ENCODE results near the gene SMIM1. TPM values are rescaled to one million over a fixed set of nuclear protein-coding genes. Genes with fewer than 3 reads are reported as not detected.
"Not testable (repeated sequence)": the region's sequence is repeated elsewhere in the genome, so short reads cannot be mapped to it uniquely, and the experiment has no call there.

The SMIM1 gene
- total RNA-seq (10 to 100 TPM in 1 of 2 donors, under 1 TPM in 1; 0.99 to 10.1 TPM), polyA plus RNA-seq (ENCODE audit: insufficient read length in 2 of 2) (1 to 10 TPM; 2.8 to 3.7 TPM)
- long read RNA-seq, donor 1, partial matches to known transcripts, result 0 of 3 reads
- long read RNA-seq, donor 1, other reads (novel, unspliced or antisense), result 0 of 3 reads
- long read RNA-seq, donor 2, partial matches to known transcripts, result 0 of 3 reads
- long read RNA-seq, donor 2, other reads (novel, unspliced or antisense), result 0 of 3 reads
- long read RNA-seq, donor 3, partial matches to known transcripts, result 0 of 1 reads
- long read RNA-seq, donor 3, other reads (novel, unspliced or antisense), result 0 of 1 reads
- long read RNA-seq, donor 4, partial matches to known transcripts, result 0 of 4 reads
- long read RNA-seq, donor 4, other reads (novel, unspliced or antisense), result 0 of 4 reads

GRCh38 chr1:3772715-3773571 lies at the start of gene SMIM1:
Gene SMIM1, plus strand, starts transcription at chr1:3772749. Its CDS starts 2,625 bp downstream, at chr1:3775374.
- H3K36me3 ChIP-seq (ENCODE audit: control insufficient read depth, insufficient read depth, low read length), result peaks cover 33% of the 10 kb centered on the region
- peaks cover 50% of the 10 kb centered on the region for H3K4me1 ChIP-seq (ENCODE audit: control insufficient read depth, insufficient read depth, low read length)
- DNase-seq (ENCODE audit: low read depth in 4 of 6, low spot score in 6 of 6), result peak in 1 of 6 donors; percentile 11
- peak within 1 kb of the TSS; percentile 26 for H3K4me3 ChIP-seq (ENCODE audit: low read depth, low read length)
- no peaks in the 10 kb centered on the region for H3K9me3 ChIP-seq (ENCODE audit: control insufficient read depth, insufficient read depth, low read length)
- no peaks in the 10 kb centered on the region for H3K27me3 ChIP-seq (ENCODE audit: control insufficient read depth, insufficient read depth, low read length)
- whole genome bisulfite sequencing (ENCODE audit: insufficient coverage), result 22% methylated on average over 54 of the region's 55 CpGs
- no peak within 1 kb of the TSS for H3K27ac ChIP-seq (ENCODE audit: low read depth, low read length)

DNA sequence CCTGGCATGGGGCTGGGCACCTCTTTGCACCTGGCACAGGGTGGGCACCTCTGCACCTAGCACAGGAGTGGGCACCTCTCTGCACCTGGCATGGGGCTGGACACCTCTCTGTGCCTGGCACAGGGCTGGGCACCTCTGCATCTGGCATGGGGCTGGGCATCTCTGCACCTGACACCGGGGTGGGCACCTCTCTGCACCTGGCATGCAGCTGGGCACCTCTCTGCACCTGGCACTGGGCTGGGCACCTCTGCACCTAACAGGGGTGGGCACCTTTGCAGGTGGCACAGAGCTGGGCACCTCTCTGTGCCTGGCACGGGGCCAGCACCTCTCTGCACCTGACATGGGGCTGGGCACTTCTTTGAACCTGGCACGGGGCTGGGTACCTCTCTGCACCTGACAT lies 49.7 kb upstream of the SMIM1 start:
- no peak for DNase-seq (ENCODE audit: low read depth in 4 of 6, low spot score in 6 of 6)
- 65% methylated on average over 3 of the region's 3 CpGs for WGBS (ENCODE audit: insufficient coverage)
- Histone ChIP-seq H3K27me3 (ENCODE audit: control insufficient read depth, insufficient read depth, low read length) (peaks cover 3% of the 10 kb centered on the region), H3K9me3 (ENCODE audit: control insufficient read depth, insufficient read depth, low read length) (no peaks in the 10 kb centered on the region), H3K4me3 (ENCODE audit: low read depth, low read length) (no peak overlapping the region), H3K36me3 (ENCODE audit: control insufficient read depth, insufficient read depth, low read length) (no peaks in the 10 kb centered on the region), H3K27ac (ENCODE audit: low read depth, low read length) (no peak overlapping the region), H3K4me1 (ENCODE audit: control insufficient read depth, insufficient read depth, low read length) (peaks cover 43% of the 10 kb centered on the region)

DNA sequence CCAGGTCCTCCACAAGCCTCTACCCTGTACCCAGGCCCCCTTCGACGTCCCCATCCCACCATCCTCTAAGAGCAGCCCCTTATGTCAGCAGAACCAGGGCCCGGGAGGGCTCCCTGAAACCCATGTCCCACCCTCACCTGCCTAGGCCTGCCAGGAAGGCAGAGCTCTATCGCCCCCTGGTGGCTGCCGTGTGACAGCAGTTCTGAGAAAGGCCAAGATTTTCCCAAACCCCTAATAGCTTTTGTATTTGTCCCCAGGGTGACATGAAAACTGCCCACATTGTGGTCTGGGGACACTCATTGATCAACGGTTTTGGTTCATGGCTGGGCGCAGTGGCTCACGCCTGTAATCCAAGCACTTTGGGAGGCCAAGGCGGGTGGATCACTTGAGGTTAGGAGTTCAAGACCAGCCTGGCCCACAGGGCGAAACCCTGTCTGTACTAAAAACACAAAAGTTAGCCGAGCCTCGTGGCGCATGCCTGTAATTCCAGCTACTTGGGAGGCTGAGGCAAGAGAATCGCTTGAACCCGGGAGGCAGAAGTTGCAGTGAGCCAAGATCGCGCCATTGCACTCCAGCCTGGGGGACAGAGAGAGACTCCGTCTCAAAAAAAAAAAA lies 48.0 kb upstream of the SMIM1 start:
- peaks cover 26% of the 10 kb centered on the region for H3K4me1 ChIP-seq (ENCODE audit: control insufficient read depth, insufficient read depth, low read length)
- peak in 4 of 6 donors; percentile 33 to 87 (median 66) for DNase-seq (ENCODE audit: low read depth in 4 of 6, low spot score in 6 of 6)
- H3K36me3 ChIP-seq (ENCODE audit: control insufficient read depth, insufficient read depth, low read length); H3K27me3 ChIP-seq (ENCODE audit: control insufficient read depth, insufficient read depth, low read length); H3K9me3 ChIP-seq (ENCODE audit: control insufficient read depth, insufficient read depth, low read length); H3K4me3 ChIP-seq (ENCODE audit: low read depth, low read length); H3K27ac ChIP-seq (ENCODE audit: low read depth, low read length): not testable (repeated sequence)
- WGBS (ENCODE audit: insufficient coverage), result 38% methylated on average over 17 of the region's 18 CpGs

DNA sequence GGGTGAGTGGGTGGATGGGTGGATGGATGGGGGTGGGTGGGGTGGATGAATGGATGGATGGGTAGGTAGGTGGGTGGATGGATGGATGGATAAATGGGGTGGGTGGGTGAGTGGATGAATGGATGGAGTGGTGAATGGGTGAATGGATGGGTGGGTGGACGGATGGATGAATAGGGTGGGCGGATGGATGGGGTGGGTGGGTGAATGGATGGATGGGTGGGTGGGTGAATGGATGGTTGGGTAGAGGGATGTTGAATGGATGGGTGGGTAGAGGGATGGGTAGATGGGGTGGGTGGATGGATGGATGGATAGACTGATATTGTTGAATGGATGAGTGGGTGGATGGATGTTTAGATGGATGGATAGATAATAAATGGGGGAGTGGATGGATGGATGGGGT lies 47.2 kb upstream of the SMIM1 start:
- H3K36me3 ChIP-seq (ENCODE audit: control insufficient read depth, insufficient read depth, low read length), result no peaks in the 10 kb centered on the region
- peaks cover 19% of the 10 kb centered on the region for H3K4me1 ChIP-seq (ENCODE audit: control insufficient read depth, insufficient read depth, low read length)
- H3K27me3 ChIP-seq (ENCODE audit: control insufficient read depth, insufficient read depth, low read length), result peaks cover 3% of the 10 kb centered on the region
- DNase-seq (ENCODE audit: low read depth in 4 of 6, low spot score in 6 of 6), result no peak
- 94% methylated on average over 2 of the region's 2 CpGs for WGBS (ENCODE audit: insufficient coverage)
- H3K9me3 ChIP-seq (ENCODE audit: control insufficient read depth, insufficient read depth, low read length), result no peaks in the 10 kb centered on the region
- no peak overlapping the region for H3K4me3 ChIP-seq (ENCODE audit: low read depth, low read length)
- H3K27ac ChIP-seq (ENCODE audit: low read depth, low read length), result no peak overlapping the region

DNA sequence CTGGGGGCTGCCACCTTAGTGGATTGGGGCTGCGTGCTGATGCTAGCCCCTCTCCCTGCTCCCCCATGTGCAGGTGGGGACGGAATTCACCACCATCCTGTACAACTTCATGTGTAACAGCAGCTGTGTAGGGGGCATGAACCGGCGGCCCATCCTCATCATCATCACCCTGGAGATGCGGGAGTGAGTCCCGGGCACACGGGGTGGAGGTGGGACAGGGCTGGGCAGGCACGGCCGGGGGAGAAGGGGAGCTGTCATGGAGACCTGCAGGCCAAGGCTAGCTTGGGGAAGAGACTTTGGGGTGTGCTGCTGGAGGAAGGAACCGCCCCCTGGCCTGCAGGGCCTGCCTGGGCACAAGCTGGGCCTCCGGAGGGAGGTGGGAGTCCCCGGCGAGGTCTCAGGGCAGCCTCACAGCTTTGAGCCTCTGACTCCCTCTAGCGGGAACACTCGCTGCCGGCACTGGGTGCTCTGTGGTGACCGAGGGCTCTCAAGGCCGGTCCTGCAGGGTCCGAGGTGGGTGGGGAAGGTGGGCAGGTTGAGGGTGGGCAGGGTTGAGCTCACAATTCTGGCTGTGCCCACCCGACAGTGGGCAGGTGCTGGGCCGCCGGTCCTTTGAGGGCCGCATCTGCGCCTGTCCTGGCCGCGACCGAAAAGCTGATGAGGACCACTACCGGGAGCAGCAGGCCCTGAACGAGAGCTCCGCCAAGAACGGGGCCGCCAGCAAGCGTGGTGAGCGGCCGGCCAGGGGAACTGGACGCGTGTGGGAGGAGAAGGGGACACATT lies 45.3 kb upstream of the SMIM1 start:
- no peak overlapping the region for H3K27ac ChIP-seq (ENCODE audit: low read depth, low read length)
- no peaks in the 10 kb centered on the region for H3K36me3 ChIP-seq (ENCODE audit: control insufficient read depth, insufficient read depth, low read length)
- H3K4me3 ChIP-seq (ENCODE audit: low read depth, low read length), result no peak overlapping the region
- H3K9me3 ChIP-seq (ENCODE audit: control insufficient read depth, insufficient read depth, low read length), result no peaks in the 10 kb centered on the region
- peaks cover 19% of the 10 kb centered on the region for H3K4me1 ChIP-seq (ENCODE audit: control insufficient read depth, insufficient read depth, low read length)
- 57% methylated on average over 35 of the region's 37 CpGs for WGBS (ENCODE audit: insufficient coverage)
- peaks cover 7% of the 10 kb centered on the region for H3K27me3 ChIP-seq (ENCODE audit: control insufficient read depth, insufficient read depth, low read length)
- DNase-seq (ENCODE audit: low read depth in 4 of 6, low spot score in 6 of 6), result no peak

GRCh38 chr1:3727825-3728776 lies 44.4 kb upstream of the SMIM1 start:
- H3K27me3 ChIP-seq (ENCODE audit: control insufficient read depth, insufficient read depth, low read length), result peaks cover 15% of the 10 kb centered on the region
- H3K9me3 ChIP-seq (ENCODE audit: control insufficient read depth, insufficient read depth, low read length), result no peaks in the 10 kb centered on the region
- H3K4me3 ChIP-seq (ENCODE audit: low read depth, low read length), result no peak overlapping the region
- H3K27ac ChIP-seq (ENCODE audit: low read depth, low read length), result no peak overlapping the region
- peaks cover 4% of the 10 kb centered on the region for H3K36me3 ChIP-seq (ENCODE audit: control insufficient read depth, insufficient read depth, low read length)
- peaks cover 28% of the 10 kb centered on the region for H3K4me1 ChIP-seq (ENCODE audit: control insufficient read depth, insufficient read depth, low read length)
- no peak for DNase-seq (ENCODE audit: low read depth in 4 of 6, low spot score in 6 of 6)
- 88% methylated on average over 30 of the region's 31 CpGs for WGBS (ENCODE audit: insufficient coverage)

- Histone ChIP-seq H3K27ac (ENCODE audit: low read depth, low read length) (no peak overlapping the region), H3K36me3 (ENCODE audit: control insufficient read depth, insufficient read depth, low read length) (peaks cover 20% of the 10 kb centered on the region), H3K27me3 (ENCODE audit: control insufficient read depth, insufficient read depth, low read length) (peaks cover 15% of the 10 kb centered on the region), H3K4me1 (ENCODE audit: control insufficient read depth, insufficient read depth, low read length) (peaks cover 30% of the 10 kb centered on the region), H3K4me3 (ENCODE audit: low read depth, low read length) (no peak overlapping the region), H3K9me3 (ENCODE audit: control insufficient read depth, insufficient read depth, low read length) (no peaks in the 10 kb centered on the region)
- no peak for DNase-seq (ENCODE audit: low read depth in 4 of 6, low spot score in 6 of 6)
- 84% methylated on average over 30 of the region's 32 CpGs for WGBS (ENCODE audit: insufficient coverage)
Observed at GRCh38 chr1:3729594-3730542, 42.7 kb upstream of the SMIM1 start.

Data from spinal cord (tissue), 10 donors.